ENCODE results near the gene SHC2.

SHC2 gene

DNA sequence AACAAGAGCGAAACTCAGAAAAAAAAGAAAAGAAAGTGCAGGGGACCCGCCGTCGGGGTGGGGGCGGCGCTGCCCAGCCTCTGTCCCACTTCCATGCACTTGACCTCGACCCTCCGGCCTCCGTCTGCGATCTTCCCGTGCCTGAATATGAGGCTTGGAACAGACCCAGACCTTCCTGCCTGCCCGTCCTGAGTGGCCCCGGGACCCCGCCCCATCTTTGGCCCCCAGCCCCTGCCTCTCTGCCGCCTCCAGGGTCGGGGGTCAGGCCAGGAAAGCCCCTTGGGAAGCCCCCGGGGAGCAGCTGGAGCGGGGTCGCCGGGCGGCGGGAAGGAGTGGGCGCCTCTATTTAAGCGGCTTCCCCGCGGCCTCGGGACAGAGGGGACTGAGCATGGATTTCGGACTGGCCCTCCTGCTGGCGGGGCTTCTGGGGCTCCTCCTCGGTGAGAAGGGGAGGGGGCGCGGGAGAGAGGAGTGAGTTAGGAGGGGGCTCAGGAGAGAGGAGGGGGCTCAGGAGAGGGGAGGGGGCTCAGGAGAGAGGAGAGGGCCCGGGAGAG, 35.4 kb upstream of the SHC2 start, which contains the start of gene MADCAM1:
Gene MADCAM1 (plus strand): TSS at position 375 of the 554 bp plus-strand sequence. CDS start 14 bp downstream, at position 389.
- no peak for DNase-seq (ENCODE audit: low read depth)
- H3K4me3 ChIP-seq (replicated peaks; ENCODE audit: low read depth, low read length), result no peak within 1 kb of the TSS
- TF ChIP-seq, protein P1, sequence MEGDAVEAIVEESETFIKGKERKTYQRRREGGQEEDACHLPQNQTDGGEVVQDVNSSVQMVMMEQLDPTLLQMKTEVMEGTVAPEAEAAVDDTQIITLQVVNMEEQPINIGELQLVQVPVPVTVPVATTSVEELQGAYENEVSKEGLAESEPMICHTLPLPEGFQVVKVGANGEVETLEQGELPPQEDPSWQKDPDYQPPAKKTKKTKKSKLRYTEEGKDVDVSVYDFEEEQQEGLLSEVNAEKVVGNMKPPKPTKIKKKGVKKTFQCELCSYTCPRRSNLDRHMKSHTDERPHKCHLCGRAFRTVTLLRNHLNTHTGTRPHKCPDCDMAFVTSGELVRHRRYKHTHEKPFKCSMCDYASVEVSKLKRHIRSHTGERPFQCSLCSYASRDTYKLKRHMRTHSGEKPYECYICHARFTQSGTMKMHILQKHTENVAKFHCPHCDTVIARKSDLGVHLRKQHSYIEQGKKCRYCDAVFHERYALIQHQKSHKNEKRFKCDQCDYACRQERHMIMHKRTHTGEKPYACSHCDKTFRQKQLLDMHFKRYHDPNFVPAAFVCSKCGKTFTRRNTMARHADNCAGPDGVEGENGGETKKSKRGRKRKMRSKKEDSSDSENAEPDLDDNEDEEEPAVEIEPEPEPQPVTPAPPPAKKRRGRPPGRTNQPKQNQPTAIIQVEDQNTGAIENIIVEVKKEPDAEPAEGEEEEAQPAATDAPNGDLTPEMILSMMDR (IDR thresholded peaks at IDR 0.05; ENCODE audit: low read length, missing control alignments), result no peak

DNA sequence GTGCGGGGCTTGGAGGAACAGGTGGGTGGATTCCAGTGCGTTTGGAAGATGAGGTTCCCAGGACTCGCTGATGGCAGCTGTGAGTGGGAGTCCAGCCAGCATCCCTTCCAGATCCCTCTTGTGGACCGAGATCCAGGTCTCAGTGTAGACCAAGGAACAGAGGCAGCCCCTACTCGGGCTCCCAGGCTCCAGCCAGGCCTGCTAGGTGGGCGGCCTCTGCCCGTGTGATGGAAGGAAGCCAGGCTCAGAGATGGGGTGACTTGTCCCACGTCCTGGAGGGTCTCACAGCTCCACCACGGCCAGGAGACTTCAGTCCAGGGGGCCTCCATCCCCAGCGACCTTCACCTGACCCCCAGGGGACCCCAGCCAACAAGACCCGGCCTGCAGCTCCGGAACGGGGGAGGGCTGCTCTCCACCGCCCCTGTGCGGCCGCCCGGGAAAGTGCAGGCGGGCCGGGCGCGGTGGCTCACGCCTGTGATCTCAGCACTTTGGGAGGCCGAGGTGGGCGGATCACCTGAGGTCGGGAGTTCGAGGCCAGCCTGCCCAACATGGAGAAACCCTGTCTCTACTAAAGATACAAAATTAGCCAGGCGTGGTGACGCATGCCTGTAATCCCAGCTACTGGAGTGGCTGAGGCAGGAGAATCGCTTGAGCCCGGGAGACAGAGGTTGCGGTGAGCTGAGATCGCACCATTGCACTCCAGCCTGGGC, 34.7 kb upstream of the SHC2 start:
- H3K4me3 ChIP-seq (replicated peaks; ENCODE audit: low read depth, low read length), result no peak overlapping the region
- peak; percentile 44 for DNase-seq (ENCODE audit: low read depth)
- TF ChIP-seq, protein P1 (IDR thresholded peaks at IDR 0.05; ENCODE audit: low read length, missing control alignments), result peak; percentile 52

DNA sequence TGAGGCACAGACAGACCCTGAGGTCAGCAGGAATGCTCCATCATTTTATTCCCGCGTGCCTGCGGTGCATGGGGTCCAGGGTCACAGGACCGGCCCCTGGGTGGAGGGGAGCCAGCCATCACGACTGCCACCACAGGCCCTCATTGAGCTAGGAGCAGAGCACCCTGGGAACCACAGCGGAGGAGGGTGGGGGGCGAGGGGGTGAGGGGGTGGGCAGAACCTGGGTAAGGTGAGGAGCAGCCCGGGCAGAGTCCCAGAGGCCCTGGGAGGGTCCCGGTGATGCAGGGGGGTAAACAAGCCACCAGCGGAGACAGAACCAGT, 34.2 kb upstream of the SHC2 start:
- H3K4me3 ChIP-seq (replicated peaks; ENCODE audit: low read depth, low read length), result no peak overlapping the region
- no peak for DNase-seq (ENCODE audit: low read depth)
- TF ChIP-seq, protein P1 (IDR thresholded peaks at IDR 0.05; ENCODE audit: low read length, missing control alignments), result no peak

DNA sequence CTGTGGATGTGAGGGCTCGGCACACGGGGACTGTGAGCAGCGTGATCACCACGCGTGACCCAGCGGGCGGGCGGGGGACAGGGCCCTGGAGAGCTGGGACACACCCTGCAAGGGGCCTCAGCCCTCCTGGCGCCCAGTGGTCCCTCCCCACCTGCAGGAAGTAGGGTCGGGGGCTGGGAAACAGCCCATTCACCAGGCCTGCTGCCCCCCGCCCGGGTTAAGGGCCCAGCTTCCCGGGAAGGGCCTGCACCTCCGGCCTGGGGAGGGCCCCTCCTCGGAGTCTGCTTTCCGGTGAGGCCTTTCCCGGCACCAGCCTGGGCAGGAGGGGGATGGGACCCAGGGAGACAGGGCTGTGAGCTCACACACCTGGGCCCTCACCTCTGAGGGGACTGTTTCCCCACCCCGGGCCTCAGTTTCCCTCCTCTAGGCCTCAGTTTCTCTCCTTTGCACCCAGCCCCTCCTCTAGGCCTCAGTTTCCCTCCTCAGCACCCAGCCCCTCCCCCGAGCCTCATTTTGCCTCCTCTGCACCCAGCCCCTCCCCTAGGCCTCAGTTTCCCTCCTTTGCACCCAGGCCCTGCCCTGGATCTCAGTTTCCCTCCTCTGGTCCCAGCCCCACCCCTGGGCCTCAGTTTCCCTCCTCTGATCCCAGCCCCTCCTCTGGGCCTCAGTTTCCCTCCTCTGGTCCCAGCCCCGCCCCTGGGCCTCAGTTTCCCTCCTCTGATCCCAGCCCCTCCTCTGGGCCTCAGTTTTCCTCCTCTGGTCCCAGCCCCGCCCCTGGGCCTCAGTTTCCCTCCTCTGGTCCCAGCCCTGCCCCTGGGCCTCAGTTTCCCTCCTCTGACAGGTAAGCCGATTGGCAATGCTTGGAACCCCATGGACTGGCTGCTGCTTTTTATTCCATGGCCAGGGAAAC, 33.6 kb upstream of the SHC2 start:
- no peak for DNase-seq (ENCODE audit: low read depth)
- H3K4me3 ChIP-seq (replicated peaks; ENCODE audit: low read depth, low read length), result no peak overlapping the region
- TF ChIP-seq, protein P1 (IDR thresholded peaks at IDR 0.05; ENCODE audit: low read length, missing control alignments), result no peak

DNA sequence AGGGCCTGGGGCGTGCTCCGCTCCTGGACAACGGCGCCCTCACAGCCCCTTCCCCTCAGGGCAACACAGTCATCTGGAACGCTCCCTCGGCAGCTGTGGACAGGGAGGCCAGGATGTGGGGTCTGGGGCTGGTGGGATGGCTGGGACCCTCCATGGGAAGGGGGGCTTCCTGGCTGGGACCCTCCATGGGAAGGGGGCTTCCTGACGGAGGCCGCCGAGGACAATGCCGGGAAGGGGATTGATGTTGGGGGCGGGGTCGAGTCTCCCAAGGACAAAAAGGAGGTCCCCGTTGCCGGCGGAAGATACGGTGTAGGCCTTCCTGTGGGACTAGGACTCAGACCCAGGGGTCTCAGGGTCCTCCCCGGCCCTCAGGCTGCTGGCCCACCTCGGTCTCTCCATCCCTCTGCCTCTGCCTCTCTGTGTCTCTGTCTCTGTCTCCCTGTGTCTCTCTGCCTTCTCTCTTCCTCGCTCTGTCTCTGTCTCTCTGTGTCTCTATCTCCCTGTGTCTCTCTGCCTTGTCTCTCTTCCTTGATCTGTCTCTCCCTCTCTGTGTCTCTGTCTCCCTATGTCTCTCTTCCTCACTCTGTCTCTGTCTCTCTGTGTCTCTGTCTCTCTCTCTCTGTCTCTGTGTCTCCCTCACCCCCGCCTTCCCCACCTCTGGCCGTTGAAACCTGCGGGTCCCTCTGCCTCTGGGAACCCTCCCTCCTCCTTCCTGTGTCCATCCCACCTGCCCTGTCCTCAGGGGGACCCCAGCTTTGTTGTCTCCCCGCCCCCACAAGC, 32.7 kb upstream of the SHC2 start:
- H3K4me3 ChIP-seq (replicated peaks; ENCODE audit: low read depth, low read length), result no peak overlapping the region
- DNase-seq (ENCODE audit: low read depth), result no peak
- TF ChIP-seq, protein P1 (IDR thresholded peaks at IDR 0.05; ENCODE audit: low read length, missing control alignments), result no peak

DNA sequence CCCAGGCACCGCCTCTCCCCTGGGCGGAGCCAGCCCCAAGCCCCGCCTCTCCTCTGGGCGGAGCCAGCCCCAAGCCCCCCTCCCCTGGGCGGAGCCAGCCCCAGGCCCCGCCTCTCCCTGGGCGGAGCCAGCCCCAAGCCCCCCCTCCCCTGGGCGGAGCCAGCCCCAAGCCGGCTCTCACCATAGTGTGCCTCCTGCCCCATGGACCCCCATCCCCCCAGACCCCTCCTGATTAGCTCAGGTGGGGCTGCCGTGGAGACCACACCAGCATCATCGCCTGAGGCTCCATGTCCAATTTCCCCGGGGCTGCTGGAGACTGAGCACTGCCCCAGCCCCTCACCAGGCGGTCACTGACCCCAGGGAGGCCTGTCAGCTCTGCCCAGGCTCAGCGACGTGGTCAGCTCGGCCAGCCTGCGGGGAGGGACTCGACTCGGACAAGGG, 31.3 kb upstream of the SHC2 start:
- TF ChIP-seq, protein P1 (IDR thresholded peaks at IDR 0.05; ENCODE audit: low read length, missing control alignments), result no peak

More for the DNA sequence above, 31.3 kb upstream of the SHC2 start:
- no peak overlapping the region for H3K4me3 ChIP-seq (replicated peaks; ENCODE audit: low read depth, low read length)
- DNase-seq (ENCODE audit: low read depth), result no peak

Data from fibroblast of pulmonary artery (primary cell).